ENCODE results near the gene XYLT1. TPM values are rescaled to one million over a fixed set of nuclear protein-coding genes. Genes with fewer than 3 reads are reported as not detected.

The XYLT1 gene
- total RNA-seq, 1 donor from 2014 or later = 12.3 TPM

DNA sequence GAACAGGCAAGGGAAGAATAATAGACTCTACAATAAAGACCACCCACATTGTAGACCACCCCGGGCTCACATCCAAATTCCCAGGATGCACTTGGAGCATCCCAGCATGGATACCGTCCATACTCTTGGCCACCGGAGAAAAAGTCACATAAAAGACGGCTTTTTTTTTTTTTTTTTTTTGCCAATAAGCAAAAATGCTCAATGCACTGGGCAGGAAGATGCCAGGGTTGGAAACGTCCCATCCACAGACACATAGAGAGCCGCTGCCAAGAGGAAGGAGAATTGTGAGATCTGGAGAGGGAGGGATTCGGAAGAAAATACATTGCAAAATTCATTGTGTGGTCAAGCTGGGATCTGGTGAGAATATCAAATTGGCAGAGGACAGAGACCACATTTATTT, 286.7 kb downstream of the XYLT1 start:
- H3K9me3 Mint-ChIP-seq (ENCODE audit: low read depth) = no peaks in the 10 kb centered on the region
- H3K4me1 Mint-ChIP-seq (ENCODE audit: low read depth) = no peaks in the 10 kb centered on the region
- no peak overlapping the region for H3K4me3 Mint-ChIP-seq (ENCODE audit: low read depth)
- no peak overlapping the region for H3K27ac Mint-ChIP-seq
- H3K27me3 Mint-ChIP-seq = no peaks in the 10 kb centered on the region
- DNase-seq (ENCODE audit: low spot score, unreplicated experiment) = no peak
- TF ChIP-seq CTCF (IDR thresholded peaks at IDR 0.05; ENCODE audit: unreplicated experiment) = no peak
- peaks cover 5% of the 10 kb centered on the region for H3K36me3 Mint-ChIP-seq (ENCODE audit: insufficient read depth)

DNA sequence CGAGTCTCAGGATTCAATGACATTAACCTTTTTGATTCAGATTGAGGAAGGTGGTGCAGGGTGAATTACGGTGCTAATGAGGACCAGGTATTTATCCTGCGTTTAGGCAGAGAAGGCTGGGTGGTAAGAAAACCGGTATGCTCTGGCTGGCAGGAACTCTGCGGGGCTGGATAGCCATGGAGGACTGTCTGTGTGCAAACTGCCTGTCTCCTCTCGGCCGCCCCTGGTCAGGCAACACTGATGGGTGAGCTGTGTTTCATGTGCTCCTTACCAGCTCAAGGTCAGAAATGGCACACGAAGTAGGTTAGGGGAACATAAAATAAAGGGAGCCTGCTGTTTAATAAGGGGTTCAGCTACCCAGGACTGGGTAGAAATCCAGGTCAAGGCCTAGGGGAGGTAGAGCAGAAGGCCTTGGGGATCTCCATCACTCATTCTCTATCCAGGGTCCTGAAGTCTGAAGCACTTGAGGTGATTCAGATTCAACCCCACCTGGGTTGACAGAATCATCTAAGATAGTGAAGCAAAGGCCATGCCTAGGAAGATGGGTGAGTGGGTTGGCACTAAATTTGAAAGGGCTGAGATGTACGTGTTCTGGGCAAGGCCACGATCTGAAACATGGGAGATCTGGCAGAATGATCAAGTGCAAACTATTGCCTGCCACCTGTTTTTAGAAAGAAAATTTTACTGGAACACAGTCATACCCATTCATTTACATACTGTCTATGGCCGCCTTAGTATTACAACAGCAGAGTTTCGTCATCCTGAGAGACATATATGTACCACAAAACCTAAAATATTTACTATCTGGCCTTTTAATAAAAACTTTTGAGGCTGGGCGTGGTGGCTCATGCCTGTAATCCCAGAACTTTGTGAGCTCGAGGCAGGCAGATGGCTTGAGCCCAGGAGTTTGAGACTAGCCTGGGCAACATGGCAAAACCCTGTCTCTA, 292.5 kb downstream of the XYLT1 start:
- Mint-ChIP-seq H3K4me1 (ENCODE audit: low read depth) (no peaks in the 10 kb centered on the region), H3K27me3 (no peaks in the 10 kb centered on the region)
- DNase-seq (ENCODE audit: low spot score, unreplicated experiment) = no peak

GRCh38 chr16:17177242-17177958, 293.4 kb downstream of the XYLT1 start:
- no peaks in the 10 kb centered on the region for H3K27me3 Mint-ChIP-seq
- H3K4me1 Mint-ChIP-seq (ENCODE audit: low read depth) = no peaks in the 10 kb centered on the region
- H3K4me3 Mint-ChIP-seq (ENCODE audit: low read depth) = no peak overlapping the region
- TF ChIP-seq CTCF (IDR thresholded peaks at IDR 0.05; ENCODE audit: unreplicated experiment) = no peak
- no peak for DNase-seq (ENCODE audit: low spot score, unreplicated experiment)
- no peaks in the 10 kb centered on the region for H3K36me3 Mint-ChIP-seq (ENCODE audit: insufficient read depth)
- no peak overlapping the region for H3K27ac Mint-ChIP-seq
- H3K9me3 Mint-ChIP-seq (ENCODE audit: low read depth) = no peaks in the 10 kb centered on the region

More for the DNA sequence above, 292.5 kb downstream of the XYLT1 start:
- no peak overlapping the region for H3K27ac Mint-ChIP-seq
- H3K36me3 Mint-ChIP-seq (ENCODE audit: insufficient read depth) = no peaks in the 10 kb centered on the region
- H3K4me3 Mint-ChIP-seq (ENCODE audit: low read depth) = no peak overlapping the region
- TF ChIP-seq CTCF (IDR thresholded peaks at IDR 0.05; ENCODE audit: unreplicated experiment) = no peak
- H3K9me3 Mint-ChIP-seq (ENCODE audit: low read depth) = no peaks in the 10 kb centered on the region

DNA sequence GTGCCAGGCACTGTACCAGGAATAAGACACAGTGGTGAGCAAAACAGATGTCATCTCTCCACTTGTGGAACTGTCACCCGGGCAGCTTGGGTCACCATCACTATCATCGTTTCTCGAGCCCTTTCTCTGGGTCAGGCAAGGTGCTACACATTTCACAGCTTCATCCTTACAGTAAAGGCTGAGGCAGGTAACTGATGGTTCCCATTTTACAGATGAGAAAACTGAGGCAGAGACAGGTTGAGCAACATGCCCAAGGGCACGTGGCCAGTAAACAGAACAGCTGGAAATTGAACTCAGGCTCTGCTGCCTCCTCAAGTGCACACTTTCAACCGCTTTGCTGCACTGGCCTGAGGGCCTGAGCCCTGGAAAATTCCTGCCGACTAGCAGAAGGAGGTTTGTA, 294.6 kb downstream of the XYLT1 start:
- no peak for TF ChIP-seq CTCF (IDR thresholded peaks at IDR 0.05; ENCODE audit: unreplicated experiment)
- Mint-ChIP-seq H3K4me3 (ENCODE audit: low read depth) (no peak overlapping the region), H3K27me3 (no peaks in the 10 kb centered on the region), H3K9me3 (ENCODE audit: low read depth) (no peaks in the 10 kb centered on the region), H3K36me3 (ENCODE audit: insufficient read depth) (no peaks in the 10 kb centered on the region), H3K4me1 (ENCODE audit: low read depth) (no peaks in the 10 kb centered on the region), H3K27ac (no peak overlapping the region)
- DNase-seq (ENCODE audit: low spot score, unreplicated experiment) = no peak

DNA sequence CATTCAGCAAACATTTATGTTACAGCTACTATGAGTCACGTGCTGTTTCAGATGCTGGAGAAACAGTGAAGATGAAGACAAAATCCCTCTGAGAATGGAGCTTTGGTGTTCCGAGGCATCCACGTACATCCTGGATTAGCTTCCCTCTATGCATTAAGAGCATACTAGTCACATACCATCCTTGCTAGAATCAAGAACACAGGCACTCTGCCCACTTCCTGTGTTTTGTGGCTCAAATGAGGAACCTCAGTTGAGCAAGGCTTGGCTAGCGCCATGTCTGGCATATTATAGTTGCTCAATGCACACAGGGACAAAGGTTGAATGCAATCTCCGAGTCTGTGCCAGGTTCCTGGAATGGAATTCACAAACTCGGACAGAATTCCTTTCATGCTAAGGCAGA, 297.5 kb downstream of the XYLT1 start:
- H3K4me1 Mint-ChIP-seq (ENCODE audit: low read depth) = no peaks in the 10 kb centered on the region
- H3K36me3 Mint-ChIP-seq (ENCODE audit: insufficient read depth) = no peaks in the 10 kb centered on the region
- H3K27ac Mint-ChIP-seq = no peak overlapping the region
- no peak for DNase-seq (ENCODE audit: low spot score, unreplicated experiment)
- H3K27me3 Mint-ChIP-seq = no peaks in the 10 kb centered on the region
- TF ChIP-seq CTCF (IDR thresholded peaks at IDR 0.05; ENCODE audit: unreplicated experiment) = no peak
- no peak overlapping the region for H3K4me3 Mint-ChIP-seq (ENCODE audit: low read depth)
- H3K9me3 Mint-ChIP-seq (ENCODE audit: low read depth) = no peaks in the 10 kb centered on the region
